Measurements from ENCODE around the gene NOC3L.
A peak's percentile ranks its signal among the peaks of the same experiment; 100 is the strongest.

Gene NOC3L

GRCh38 chr10:94362360-94363250, at the start of gene NOC3L (continued):
- TF ChIP-seq KLF10 (tag by site-specific recombination; IDR thresholded peaks at IDR 0.05): peak; percentile 39; the same call in 1 of the 2 replicates
- TF ChIP-seq ZNF394 (tag by site-specific recombination; IDR thresholded peaks at IDR 0.05; ENCODE audit: borderline replicate concordance): peak; percentile 49; the same call in 1 of the 2 replicates
- peak; percentile 69; the same call in 1 of the 2 replicates for TF ChIP-seq WT1 (tag by site-specific recombination; IDR thresholded peaks at IDR 0.05)
- no peak for TF ChIP-seq ZNF398 (tag by site-specific recombination; IDR thresholded peaks at IDR 0.05)
- no peak for TF ChIP-seq ZNF791 (tag by site-specific recombination; IDR thresholded peaks at IDR 0.05)
- TF ChIP-seq ZBTB44 (tag by site-specific recombination; IDR thresholded peaks at IDR 0.05): peak; percentile 21; the same call in 1 of the 2 replicates
- TF ChIP-seq ZFP41 (tag by site-specific recombination; IDR thresholded peaks at IDR 0.05; ENCODE audit: borderline replicate concordance): no peak
- no peak for TF ChIP-seq ZNF76 (tag by site-specific recombination; IDR thresholded peaks at IDR 0.05; ENCODE audit: borderline replicate concordance, low read depth)
- TF ChIP-seq ZNF223 (tag by site-specific recombination; IDR thresholded peaks at IDR 0.05): no peak
- TF ChIP-seq ZNF585B (tag by site-specific recombination; IDR thresholded peaks at IDR 0.05): no peak
- peak; percentile 99 for TF ChIP-seq ZXDB (tag by site-specific recombination; IDR thresholded peaks at IDR 0.05)
- TF ChIP-seq ZNF112 (tag by site-specific recombination; IDR thresholded peaks at IDR 0.05): no peak
- no peak for TF ChIP-seq ZNF548 (tag by site-specific recombination; IDR thresholded peaks at IDR 0.05)
- no peak for TF ChIP-seq ZNF792 (tag by site-specific recombination; IDR thresholded peaks at IDR 0.05)
- TF ChIP-seq ZNF302 (tag by site-specific recombination; IDR thresholded peaks at IDR 0.05; ENCODE audit: low read depth): no peak
- no peak for TF ChIP-seq ZBTB49 (tag by site-specific recombination; IDR thresholded peaks at IDR 0.05; ENCODE audit: low read depth)
- no peak for TF ChIP-seq ZNF132 (tag by site-specific recombination; IDR thresholded peaks at IDR 0.05; ENCODE audit: borderline replicate concordance)
- no peak for TF ChIP-seq ZNF114 (tag by site-specific recombination; IDR thresholded peaks at IDR 0.05)
- TF ChIP-seq KLF17 (tag by site-specific recombination; IDR thresholded peaks at IDR 0.05): peak; percentile 81
- 0 out of 2 replicates have a peak, but pooled peaks have one; percentile 26 for TF ChIP-seq ZNF18 (tag by site-specific recombination; IDR thresholded peaks at IDR 0.05)
- peak; percentile 76 for TF ChIP-seq INSM2 (tag by site-specific recombination; IDR thresholded peaks at IDR 0.05)
- TF ChIP-seq ZNF341 (tag by site-specific recombination; IDR thresholded peaks at IDR 0.05; ENCODE audit: low read depth): peak; percentile 41
- TF ChIP-seq ZNF514 (tag by site-specific recombination; IDR thresholded peaks at IDR 0.05): no peak
- TF ChIP-seq REST (tag by site-specific recombination; IDR thresholded peaks at IDR 0.05): peak; percentile 53; the same call in 1 of the 2 replicates

All from HEK293 (cell line).